Gastrocnemius medialis (tissue), 4 donors: ENCODE data around the gene PIK3R3.

Source experiments
- CTCF ChIP-seq, 5 experiments: fragments of 450-650 bp in 3 of 5; fragments of 200-600 bp in 2 of 5; sonication (generic) in 2 of 5; IDR thresholded peaks in 4 of 5; conservative IDR thresholded peaks in 1 of 5; 1 replicate in 4 of 5; 2 replicates in 1 of 5; pipeline ENCODE4 v1.5.1; 2016 to 2019; ENCODE audit warnings: antibody characterized with exemption in 5 of 5, mild to moderate bottlenecking in 3 of 5, moderate library complexity in 3 of 5
- POLR2A ChIP-seq, 2 donors: fragments of 450-650 bp; IDR thresholded peaks; one replicate each; pipeline ENCODE4 v1.6.1; 2017; ENCODE audit warnings: antibody characterized with exemption in 2 of 2, mild to moderate bottlenecking in 2 of 2, moderate library complexity in 2 of 2

GRCh38 chr1:46081206-46081605 is 51.2 kb downstream of the PIK3R3 start:
- TF ChIP-seq CTCF (IDR thresholded peaks at IDR 0.05 in 4 of 5, conservative IDR thresholded peaks at IDR 0.05 in 1 of 5) (no peak), POLR2A (IDR thresholded peaks at IDR 0.05) (no peak)
